HG02588 (cell line): ENCODE results near the gene MLF2.
"Not testable (repeated sequence)": the region's sequence is repeated elsewhere in the genome, so short reads cannot be mapped to it uniquely, and the experiment has no call there.

ENCODE experiments used
- ATAC-seq: cut with Tn5 transposase; IDR thresholded peaks from one replicate; pipeline ENCODE4 v1.9.1; 2021; ENCODE audit warnings: mild to moderate bottlenecking, moderate library complexity; ENCODE audit not compliant: unreplicated experiment

The MLF2 gene

DNA sequence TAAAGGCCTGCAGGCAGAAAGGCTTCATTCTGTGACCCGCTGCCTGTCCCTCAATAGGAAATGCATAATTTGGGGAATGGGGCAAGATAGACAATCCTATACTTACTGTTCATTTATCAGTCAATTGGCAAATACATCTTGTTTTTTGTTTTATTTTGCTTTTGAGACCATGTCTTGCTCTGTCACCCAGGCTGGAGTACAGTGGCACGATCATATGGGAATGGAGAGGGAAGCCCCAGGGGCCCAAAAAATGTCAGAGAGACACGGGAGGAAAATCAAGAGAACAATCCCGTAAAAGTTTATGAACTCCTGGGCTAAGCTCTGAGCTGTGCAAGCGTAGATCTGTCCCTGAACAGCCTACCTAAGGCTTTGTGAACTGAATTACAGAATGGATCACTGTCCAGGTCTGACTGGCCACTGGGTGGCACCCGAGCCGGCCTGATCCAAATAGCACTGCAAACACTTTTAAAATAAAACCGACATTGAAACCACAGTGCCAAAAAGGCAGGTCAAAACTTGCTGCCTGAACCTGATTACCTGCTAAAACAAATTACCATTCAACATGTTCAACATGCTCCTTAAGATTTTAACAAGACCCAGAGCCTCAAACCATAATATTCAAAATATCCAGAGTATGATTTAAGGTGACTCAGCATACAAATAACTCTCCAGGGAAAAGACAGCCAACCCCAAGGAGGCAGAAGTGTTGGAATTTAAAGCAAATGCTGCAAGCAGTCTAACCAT lies 17.3 kb downstream of the MLF2 start:
- no peak for ATAC-seq

- no peak for ATAC-seq
These were observed 18.2 kb downstream of the MLF2 start for GRCh38 chr12:6734506-6735387.

- no peak for ATAC-seq
These were observed 22.8 kb downstream of the MLF2 start for GRCh38 chr12:6730169-6730568.

DNA sequence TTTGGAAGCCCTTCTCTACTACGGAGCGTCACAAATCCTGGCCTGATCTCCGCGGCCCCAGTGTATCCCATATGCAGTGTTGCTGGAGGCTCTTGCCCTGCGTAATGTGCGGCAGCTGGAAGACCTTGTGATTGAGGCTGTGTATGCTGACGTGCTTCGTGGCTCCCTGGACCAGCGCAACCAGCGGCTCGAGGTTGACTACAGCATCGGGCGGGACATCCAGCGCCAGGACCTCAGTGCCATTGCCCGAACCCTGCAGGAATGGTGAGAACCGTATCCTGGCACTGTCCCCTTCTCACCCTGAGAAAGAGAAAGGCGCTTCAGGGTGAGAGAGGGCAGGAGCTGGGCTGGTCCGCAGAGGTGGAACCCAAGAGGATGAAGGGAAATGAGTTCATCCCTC lies 23.8 kb downstream of the MLF2 start:
- no peak for ATAC-seq

GRCh38 chr12:6725350-6725749 lies 27.6 kb downstream of the MLF2 start:
- ATAC-seq, result no peak

GRCh38 chr12:6724409-6724797 lies 28.5 kb downstream of the MLF2 start:
- ATAC-seq, result peak; percentile 17

- peak; percentile 90 for ATAC-seq
These were observed 29.1 kb downstream of the MLF2 start, which contains the start of gene COPS7A for GRCh38 chr12:6723607-6724408. TSS of gene COPS7A (plus strand) at chr12:6724046. CDS start at chr12:6724657, 611 bp downstream.

DNA sequence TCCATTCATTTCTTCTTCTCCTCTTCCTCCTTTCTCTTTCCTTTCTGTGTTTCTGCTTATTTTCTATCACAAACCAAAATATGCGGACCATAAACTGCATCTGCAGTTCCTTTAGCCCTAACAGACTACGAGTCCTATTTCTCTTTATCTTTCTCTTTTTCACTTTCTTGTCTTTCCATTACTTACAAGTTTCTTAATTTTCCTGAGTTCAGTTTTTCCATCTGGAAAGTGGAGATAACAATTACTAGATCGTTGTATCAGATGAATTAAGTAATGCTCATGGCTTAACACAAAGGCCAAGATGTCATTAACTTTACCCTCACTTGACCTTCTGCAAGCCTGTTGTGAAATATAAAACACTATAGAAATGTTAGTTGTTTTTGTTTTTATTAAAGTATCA lies 30.1 kb downstream of the MLF2 start:
- no peak for ATAC-seq

GRCh38 chr12:6716874-6717437 lies 36.0 kb downstream of the MLF2 start:
- ATAC-seq, result no peak

- not testable (repeated sequence) for ATAC-seq
These were observed 36.7 kb downstream of the MLF2 start for GRCh38 chr12:6716031-6716873.

DNA sequence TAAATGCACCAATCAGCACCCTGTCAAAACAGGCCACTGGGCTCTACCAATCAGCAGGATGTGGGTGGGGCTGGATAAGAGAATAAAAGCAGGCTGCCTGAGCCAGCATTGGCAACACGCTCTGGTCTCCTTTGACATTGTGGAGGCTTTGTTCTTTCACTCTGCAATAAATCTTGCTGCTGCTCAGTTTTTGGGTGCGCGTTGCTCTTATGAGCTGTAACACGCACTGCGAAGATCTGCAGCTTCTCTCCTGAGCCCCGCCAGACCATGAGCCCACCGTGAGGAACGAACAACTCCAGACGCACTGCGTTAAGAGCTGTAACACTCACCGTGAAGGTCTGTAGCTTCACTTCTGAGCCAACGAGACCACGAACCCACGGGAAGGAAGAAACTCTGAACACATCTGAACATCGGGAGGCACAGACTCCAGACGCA lies 44.0 kb downstream of the MLF2 start:
- no peak for ATAC-seq

- not testable (repeated sequence) for ATAC-seq
These were observed 44.6 kb downstream of the MLF2 start for GRCh38 chr12:6708351-6708750.

DNA sequence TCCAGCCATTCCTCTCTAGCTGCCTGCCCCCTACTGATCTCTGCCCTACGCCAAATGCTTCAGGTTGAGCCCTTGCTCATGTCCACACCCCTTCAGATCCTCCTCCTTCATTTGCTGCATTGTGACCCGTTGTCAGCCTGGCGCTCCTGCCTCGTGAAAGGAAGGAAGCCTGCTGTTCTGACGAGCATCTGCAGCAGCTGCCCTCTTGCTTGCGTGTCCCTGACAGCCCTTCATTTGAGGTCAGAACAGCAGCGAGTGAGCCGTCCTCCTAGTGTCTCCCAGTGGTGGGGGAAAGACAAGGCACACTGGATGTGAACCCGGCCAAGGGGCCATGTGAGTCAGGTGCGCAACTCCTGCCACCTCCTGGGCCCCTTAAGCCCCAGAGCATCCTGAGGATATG lies 49.3 kb downstream of the MLF2 start:
- no peak for ATAC-seq

GRCh38 chr12:6701078-6701768 lies 51.7 kb downstream of the MLF2 start:
- no peak for ATAC-seq

DNA sequence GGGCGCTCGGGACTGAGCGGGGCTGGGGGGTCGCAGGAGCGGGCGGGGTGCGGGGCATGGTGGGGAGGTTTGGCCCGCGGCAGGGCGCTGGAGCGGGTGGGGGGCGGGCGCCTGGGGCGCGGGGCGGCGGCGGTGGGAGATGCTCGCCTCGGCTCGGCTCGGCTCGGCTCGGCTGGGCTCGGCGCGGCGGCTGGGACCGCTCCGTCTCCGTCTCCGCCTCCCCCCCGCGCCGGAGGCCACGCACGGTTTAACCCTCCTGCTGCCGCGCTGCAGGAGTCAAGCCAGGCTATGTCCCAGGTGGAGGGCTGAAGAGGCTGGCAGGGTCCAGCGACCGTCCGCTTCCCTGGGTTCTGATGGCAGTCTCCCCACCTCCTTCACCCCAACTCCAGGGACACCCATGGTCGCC lies 52.3 kb downstream of the MLF2 start, which contains the start of gene PIANP:
TSS of gene PIANP (minus strand) at position 170 of the 406 bp plus-strand sequence. CDS start 2,754 bp downstream, outside the sequence.
- no peak for ATAC-seq

DNA sequence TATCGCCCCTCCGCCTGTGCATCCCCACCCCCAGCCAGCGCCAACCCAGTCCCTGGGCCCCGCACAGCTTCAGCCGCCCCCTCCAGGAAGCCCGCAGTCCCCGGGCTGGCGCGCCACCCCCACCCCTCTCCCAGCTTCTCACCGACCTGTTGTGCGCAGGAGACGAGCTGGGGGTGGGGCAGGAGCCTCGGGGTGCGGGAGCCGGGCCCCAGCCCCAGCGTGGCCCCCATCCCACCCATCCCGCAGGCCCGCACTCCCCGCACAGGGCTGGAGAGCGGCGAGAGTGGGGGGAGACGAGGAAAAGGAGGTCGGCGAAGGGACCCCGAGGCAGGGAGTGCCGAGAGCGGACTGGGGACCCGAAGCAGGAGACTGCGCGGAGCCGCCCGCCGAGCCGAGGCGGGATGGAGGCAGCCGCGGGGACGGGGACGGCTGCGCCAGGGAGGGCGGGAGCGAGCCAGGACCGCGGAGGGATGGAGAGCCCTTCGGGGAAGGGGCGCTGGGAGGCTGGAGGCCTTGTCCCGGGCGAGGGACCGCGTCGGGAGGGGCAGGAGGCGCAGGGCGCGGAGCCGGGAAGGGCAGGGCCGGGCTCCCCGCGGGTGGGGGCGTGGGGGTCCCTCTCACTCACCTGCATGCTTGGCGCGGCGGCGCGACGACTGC lies 52.8 kb downstream of the MLF2 start:
- ATAC-seq, result no peak

DNA sequence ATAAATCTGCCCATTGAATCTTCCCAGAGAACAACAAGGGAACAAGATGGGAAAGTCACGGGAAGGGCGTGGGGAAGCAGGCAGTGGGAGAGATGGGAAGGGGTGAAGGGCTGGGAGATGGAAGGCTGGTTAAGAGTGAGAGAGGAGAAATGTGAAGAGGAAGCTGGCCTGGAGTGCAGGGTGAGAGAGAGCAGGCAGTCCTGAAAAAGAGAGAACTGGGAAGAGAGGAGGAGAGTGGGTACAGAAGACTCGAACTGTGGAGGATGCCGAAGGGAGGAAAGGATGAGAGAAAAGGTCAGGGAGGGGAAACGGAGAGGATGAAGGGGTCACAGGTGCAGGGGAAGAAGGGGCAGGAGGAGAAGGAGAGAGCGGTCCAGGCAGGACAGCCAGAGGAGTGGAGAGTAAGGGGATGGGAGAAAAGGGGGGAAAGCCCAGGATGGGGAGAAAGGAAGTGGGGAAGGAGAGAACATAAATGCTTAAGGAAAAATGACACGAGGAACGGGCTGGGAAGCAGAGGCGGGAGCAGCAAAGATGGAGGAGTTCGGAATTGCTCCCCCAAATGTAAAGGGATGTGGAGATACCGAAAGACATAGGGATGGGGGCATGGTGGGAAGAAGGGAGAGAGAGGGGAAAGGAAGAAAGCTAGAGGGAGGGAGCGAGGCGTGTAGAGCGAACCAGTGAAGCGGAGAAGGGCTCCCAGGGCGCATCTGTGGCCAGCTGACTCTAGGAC lies 53.5 kb downstream of the MLF2 start:
- ATAC-seq, result no peak
